H9 (cell line): ENCODE measurements around the gene ABHD14A. TPM values are rescaled to one million over a fixed set of nuclear protein-coding genes. Genes with fewer than 3 reads are reported as not detected.

ENCODE experiments used
- DNase-seq: peaks from one replicate; pipeline ENCODE4 v3.0.0-alpha.2; 2017
- H2AFZ ChIP-seq: one replicate; pipeline ENCODE4 v1.6.1; 2013; ENCODE audit warnings: mild to moderate bottlenecking, low read length, control low read depth, moderate library complexity
- H2AK5ac ChIP-seq: 2 replicates; pipeline ENCODE4 v1.6.1; 2013; ENCODE audit warnings: low read length, control low read depth, mixed read lengths; ENCODE audit not compliant: insufficient read length
- H2BK120ac ChIP-seq: one replicate; pipeline ENCODE4 v1.6.1; 2013; ENCODE audit warnings: low read depth, mild to moderate bottlenecking, low read length, control low read depth, inconsistent platforms; ENCODE audit not compliant: poor library complexity, severe bottlenecking
- H2BK12ac ChIP-seq: 2 replicates; pipeline ENCODE4 v1.6.1; 2013; ENCODE audit warnings: low read length, control low read depth, mixed read lengths, low read depth; ENCODE audit not compliant: insufficient read length
- H2BK15ac ChIP-seq: 2 replicates; pipeline ENCODE4 v1.6.1; 2013; ENCODE audit warnings: low read depth, low read length, control low read depth
- H2BK20ac ChIP-seq: one replicate; pipeline ENCODE4 v1.6.1; 2013; ENCODE audit warnings: low read depth, mild to moderate bottlenecking, low read length, control low read depth, inconsistent platforms; ENCODE audit not compliant: poor library complexity, severe bottlenecking
- H2BK5ac ChIP-seq: 2 replicates; pipeline ENCODE4 v1.6.1; 2013; ENCODE audit warnings: low read length, control low read depth, mixed read lengths; ENCODE audit not compliant: insufficient read length
- H3K14ac ChIP-seq: 2 replicates; pipeline ENCODE4 v1.6.1; 2013; ENCODE audit warnings: low read length, control low read depth; ENCODE audit not compliant: insufficient read depth
- H3K18ac ChIP-seq: 2 replicates; pipeline ENCODE4 v1.6.1; 2013; ENCODE audit warnings: low read depth, mild to moderate bottlenecking, mixed read lengths, low read length, control low read depth; ENCODE audit not compliant: insufficient read length
- H3K23ac ChIP-seq: 2 replicates; pipeline ENCODE4 v1.6.1; 2013; ENCODE audit warnings: low read length, control low read depth, mixed read lengths, low read depth; ENCODE audit not compliant: insufficient read length
- H3K23me2 ChIP-seq: 2 replicates; pipeline ENCODE4 v1.6.1; 2013; ENCODE audit warnings: low read depth, mild to moderate bottlenecking, mixed read lengths, low read length, control low read depth; ENCODE audit not compliant: insufficient read length, poor library complexity, severe bottlenecking
- H3K27ac ChIP-seq: 2 replicates; pipeline ENCODE4 v1.5.1; 2013; ENCODE audit warnings: low read length, control low read depth, mixed read lengths, low read depth; ENCODE audit not compliant: insufficient read length
- H3K27me3 ChIP-seq: 2 replicates; pipeline ENCODE4 v1.6.1; 2013; ENCODE audit warnings: low read length, control low read depth, inconsistent platforms; ENCODE audit not compliant: insufficient read depth
- H3K4ac ChIP-seq: 2 replicates; pipeline ENCODE4 v1.6.1; 2013; ENCODE audit warnings: low read depth, mild to moderate bottlenecking, control low read depth, inconsistent platforms, low read length, moderate library complexity
- H3K4me1 ChIP-seq: 2 replicates; pipeline ENCODE4 v1.6.1; 2013; ENCODE audit warnings: low read length, control low read depth, inconsistent platforms; ENCODE audit not compliant: insufficient read depth
- H3K4me2 ChIP-seq: 2 replicates; pipeline ENCODE4 v1.6.1; 2013; ENCODE audit warnings: low read length, control low read depth, mixed read lengths; ENCODE audit not compliant: insufficient read length, insufficient read depth
- H3K56ac ChIP-seq: 2 replicates; pipeline ENCODE4 v1.6.1; 2013; ENCODE audit warnings: low read depth, mild to moderate bottlenecking, mixed read lengths, low read length, control low read depth; ENCODE audit not compliant: insufficient read length
- H3K79me1 ChIP-seq: 2 replicates; pipeline ENCODE4 v1.6.1; 2013; ENCODE audit warnings: low read depth, mild to moderate bottlenecking, moderate library complexity, low read length, control low read depth, inconsistent platforms; ENCODE audit not compliant: insufficient read depth, poor library complexity, severe bottlenecking
- H3K79me2 ChIP-seq: 2 replicates; pipeline ENCODE4 v1.6.1; 2013; ENCODE audit warnings: low read length, control low read depth, inconsistent platforms; ENCODE audit not compliant: insufficient read depth
- H3K9ac ChIP-seq: 2 replicates; pipeline ENCODE4 v1.6.1; 2013; ENCODE audit warnings: low read length, control low read depth, mixed read lengths; ENCODE audit not compliant: insufficient read length; ENCODE audit errors: extremely low read depth
- H3K9me3 ChIP-seq: one replicate; pipeline ENCODE4 v1.6.1; 2013; ENCODE audit warnings: low read depth, low read length, inconsistent platforms; ENCODE audit not compliant: control insufficient read depth
- H3T11ph ChIP-seq: one replicate; pipeline ENCODE4 v1.6.1; 2013; ENCODE audit warnings: mild to moderate bottlenecking, low read length, control low read depth, inconsistent platforms
- H4K20me1 ChIP-seq: one replicate; pipeline ENCODE4 v1.6.1; 2013; ENCODE audit not compliant: control insufficient read depth, insufficient read length, insufficient read depth
- H4K5ac ChIP-seq: 2 replicates; pipeline ENCODE4 v1.6.1; 2013; ENCODE audit warnings: low read depth, mild to moderate bottlenecking, mixed read lengths, low read length, control low read depth; ENCODE audit not compliant: insufficient read length
- H4K8ac ChIP-seq: replicated peaks from 2 replicates; pipeline ENCODE4 v1.6.1; 2013; ENCODE audit warnings: low read length, control low read depth, mixed read lengths, low read depth; ENCODE audit not compliant: insufficient read length
- H4K91ac ChIP-seq: 2 replicates; pipeline ENCODE4 v1.6.1; 2013; ENCODE audit warnings: low read depth, mild to moderate bottlenecking, moderate library complexity, mixed read lengths, low read length, control low read depth; ENCODE audit not compliant: insufficient read length
- H3K27ac Mint-ChIP-seq, 3 experiments: 2 replicates in 2 of 3; 3 replicates in 1 of 3; pipeline ENCODE4 v1.8.0; 2020 to 2021; ENCODE audit warnings: mixed read lengths in 3 of 3, mild to moderate bottlenecking in 1 of 3, moderate library complexity in 1 of 3
- H3K27me3 Mint-ChIP-seq: 2 replicates; pipeline ENCODE4 v1.8.0; 2021; ENCODE audit warnings: low read depth, mild to moderate bottlenecking, moderate library complexity, mixed read lengths
- H3K36me3 Mint-ChIP-seq, 3 experiments: 2 replicates in 2 of 3; 3 replicates in 1 of 3; pipeline ENCODE4 v1.8.0; 2020 to 2021; ENCODE audit warnings: low read depth in 3 of 3, mixed read lengths in 3 of 3; ENCODE audit not compliant: insufficient read depth in 1 of 3
- H3K4me1 Mint-ChIP-seq, 2 experiments: 2 replicates each; pipeline ENCODE4 v1.8.0; 2020; ENCODE audit warnings: mixed read lengths in 2 of 2
- H3K4me3 Mint-ChIP-seq, 2 experiments: 2 replicates in 1 of 2; 3 replicates in 1 of 2; pipeline ENCODE4 v1.8.0; 2020 to 2021; ENCODE audit warnings: mild to moderate bottlenecking in 2 of 2, mixed read lengths in 2 of 2, moderate library complexity in 1 of 2
- H3K9me3 Mint-ChIP-seq, 2 experiments: 2 replicates in 1 of 2; 3 replicates in 1 of 2; pipeline ENCODE4 v1.8.0; 2020; ENCODE audit warnings: mild to moderate bottlenecking in 2 of 2, mixed read lengths in 2 of 2, moderate library complexity in 1 of 2
- CTCF ChIP-seq: fragments of 200-600 bp; sonication (generic); conservative IDR thresholded peaks from 3 replicates; pipeline ENCODE4 v1.8.0; 2021; ENCODE audit warnings: antibody characterized with exemption, mild to moderate bottlenecking
- WGBS: extraction: QIAGEN DNeasy Blood & Tissue Kit; methylation state at CpG from one replicate; pipeline ENCODE4 v1.1.7; 2013; ENCODE audit warnings: missing lambda C conversion rate, low lambda C conversion rate, mixed read lengths; ENCODE audit not compliant: insufficient read length; ENCODE audit errors: extremely low coverage; 5-methylcytosine and 5-hydroxymethylcytosine counted together
- total RNA-seq: library from RNA; stranded (reverse); gene quantifications from 2 replicates; pipeline ENCODE4 v1.2.1, GENCODE V29; 2021

The ABHD14A gene
- total RNA-seq, 1 experiment from 2014 or later = 3.1 TPM

- Histone ChIP-seq H2BK5ac (no peak overlapping the region), H2BK120ac (no peak overlapping the region), H2BK15ac (no peak overlapping the region), H3T11ph (no peak overlapping the region), H3K27me3 (no peaks in the 10 kb centered on the region), H2AK5ac (no peak overlapping the region), H3K9ac (no peak overlapping the region), H3K18ac (no peak overlapping the region), H3K23me2 (peaks cover 11% of the 10 kb centered on the region), H4K20me1 (no peaks in the 10 kb centered on the region), H3K4ac (no peak overlapping the region), H3K79me1 (no peaks in the 10 kb centered on the region), H3K4me2 (no peak overlapping the region), H2AFZ (no peak overlapping the region), H3K79me2 (no peaks in the 10 kb centered on the region), H4K5ac (no peak overlapping the region), H3K14ac (no peak overlapping the region), H3K27ac (no peak overlapping the region), H3K23ac (no peak overlapping the region), H3K56ac (no peak overlapping the region), H3K9me3 (no peaks in the 10 kb centered on the region), H2BK20ac (no peak overlapping the region), H2BK12ac (no peak overlapping the region), H3K4me1 (peaks cover 11% of the 10 kb centered on the region; the same call in 1 of the 2 replicates), H4K91ac (no peak overlapping the region), H4K8ac (no peak overlapping the region)
- peaks cover 0 to 5% (median 2%) of the 10 kb centered on the region in 3 experiments; a peak in 4 of 7 replicates for H3K36me3 Mint-ChIP-seq
- peaks cover 55 to 80% of the 10 kb centered on the region in 2 experiments for H3K4me1 Mint-ChIP-seq
- DNase-seq = no peak
- no peaks in the 10 kb centered on the region for H3K9me3 Mint-ChIP-seq
- H3K27me3 Mint-ChIP-seq = peaks cover 44% of the 10 kb centered on the region
- no peak for TF ChIP-seq CTCF
- no CpG with 5 or more reads among the region's 2 CpGs for WGBS
- H3K27ac Mint-ChIP-seq = no peak overlapping the region
- H3K4me3 Mint-ChIP-seq = peak overlapping the region; percentile 38 to 86; a peak in 4 of 5 replicates
Measured at GRCh38 chr3:51966016-51966415, 8.8 kb upstream of the ABHD14A start.
